ENCODE results near the gene FERMT3.

- TF ChIP-seq SUZ12 (IDR thresholded peaks at IDR 0.05; ENCODE audit: extremely low read depth, insufficient read depth, insufficient read length) (no peak), ZNF274 (IDR thresholded peaks at IDR 0.05; ENCODE audit: low read depth, low read length) (no peak), YY1 (IDR thresholded peaks at IDR 0.05; ENCODE audit: insufficient read depth, insufficient read length) (no peak)
Measured at GRCh38 chr11:64161037-64161436, 45.5 kb upstream of the FERMT3 start.
